NCI-H1436 (cell line): ENCODE measurements around the gene ABI1.

Source experiments
- DNase-seq: peaks from one replicate; lab custom pipeline; 2025; lab: John Stamatoyannopoulos, UW

The ABI1 gene

GRCh38 chr10:26765549-26765948 is 95.2 kb downstream of the ABI1 start:
- DNase-seq: no peak

- DNase-seq: no peak
Observed at GRCh38 chr10:26759008-26759407, 101.8 kb downstream of the ABI1 start.

GRCh38 chr10:26755443-26755903 is 105.3 kb downstream of the ABI1 start:
- DNase-seq: no peak

- no peak for DNase-seq
Observed at GRCh38 chr10:26746061-26746460, 114.7 kb downstream of the ABI1 start.

- DNase-seq: no peak
Observed at GRCh38 chr10:26743841-26744240, 116.9 kb downstream of the ABI1 start.

GRCh38 chr10:26743091-26743490 is 117.7 kb downstream of the ABI1 start:
- DNase-seq: no peak

- DNase-seq: no peak
Observed at GRCh38 chr10:26741368-26741767, 119.4 kb downstream of the ABI1 start.

- DNase-seq: no peak
Observed at GRCh38 chr10:26739071-26739631, 121.6 kb downstream of the ABI1 start.

- DNase-seq: no peak
Observed at GRCh38 chr10:26738301-26738911, 122.4 kb downstream of the ABI1 start.

GRCh38 chr10:26737730-26738129 is 123.0 kb downstream of the ABI1 start:
- DNase-seq: no peak

GRCh38 chr10:26735435-26735834 is 125.3 kb downstream of the ABI1 start:
- no peak for DNase-seq

GRCh38 chr10:26733750-26734568 is 126.8 kb downstream of the ABI1 start:
- no peak for DNase-seq

GRCh38 chr10:26730552-26730951 is 130.2 kb downstream of the ABI1 start:
- DNase-seq: no peak

GRCh38 chr10:26729395-26729794 is 131.4 kb downstream of the ABI1 start:
- no peak for DNase-seq

- no peak for DNase-seq
Observed at GRCh38 chr10:26728957-26729356, 131.8 kb downstream of the ABI1 start.

- no peak for DNase-seq
Observed at GRCh38 chr10:26727005-26727404, 133.8 kb downstream of the ABI1 start.

- peak; percentile 28 for DNase-seq
Observed at GRCh38 chr10:26725837-26726727, 134.7 kb downstream of the ABI1 start.

- DNase-seq: no peak
Observed at GRCh38 chr10:26723016-26723415, 137.7 kb downstream of the ABI1 start.

- DNase-seq: no peak
Observed at GRCh38 chr10:26721561-26721960, 139.2 kb downstream of the ABI1 start.

- no peak for DNase-seq
Observed at GRCh38 chr10:26717476-26717875, 143.3 kb downstream of the ABI1 start.

- DNase-seq: no peak
Observed at GRCh38 chr10:26715137-26715487, 145.6 kb downstream of the ABI1 start.

- no peak for DNase-seq
Observed at GRCh38 chr10:26714415-26715136, 146.2 kb downstream of the ABI1 start.
